ENCODE results near the gene IMMT.

The IMMT gene

GRCh38 chr2:86239326-86239725, 44.1 kb upstream of the IMMT start:
- TF ChIP-seq CTCF (IDR thresholded peaks at IDR 0.05) = no peak
- no peak for TF ChIP-seq ZFX (IDR thresholded peaks at IDR 0.05; ENCODE audit: borderline replicate concordance)
- no peak overlapping the region for H3K27ac ChIP-seq

- TF ChIP-seq CTCF (IDR thresholded peaks at IDR 0.05) (no peak), ZFX (IDR thresholded peaks at IDR 0.05; ENCODE audit: borderline replicate concordance) (no peak)
Observed at GRCh38 chr2:86238354-86238753, 43.1 kb upstream of the IMMT start.

GRCh38 chr2:86237172-86237571, 41.9 kb upstream of the IMMT start:
- no peak for TF ChIP-seq ZFX (IDR thresholded peaks at IDR 0.05; ENCODE audit: borderline replicate concordance)
- no peak for TF ChIP-seq CTCF (IDR thresholded peaks at IDR 0.05)
- H3K27ac ChIP-seq = no peak overlapping the region

More at GRCh38 chr2:86238354-86238753, 43.1 kb upstream of the IMMT start:
- H3K27ac ChIP-seq = no peak overlapping the region

GRCh38 chr2:86235196-86235980, 40.1 kb upstream of the IMMT start:
- TF ChIP-seq CTCF (IDR thresholded peaks at IDR 0.05) = no peak
- TF ChIP-seq ZFX (IDR thresholded peaks at IDR 0.05; ENCODE audit: borderline replicate concordance) = no peak
- H3K27ac ChIP-seq = no peak overlapping the region

GRCh38 chr2:86234563-86235131, 39.4 kb upstream of the IMMT start:
- H3K27ac ChIP-seq = no peak overlapping the region
- no peak for TF ChIP-seq ZFX (IDR thresholded peaks at IDR 0.05; ENCODE audit: borderline replicate concordance)
- TF ChIP-seq CTCF (IDR thresholded peaks at IDR 0.05) = no peak

- TF ChIP-seq CTCF (IDR thresholded peaks at IDR 0.05) (no peak), ZFX (IDR thresholded peaks at IDR 0.05; ENCODE audit: borderline replicate concordance) (no peak)
- H3K27ac ChIP-seq = no peak overlapping the region
Observed at GRCh38 chr2:86233436-86233835, 38.2 kb upstream of the IMMT start.

- no peak for TF ChIP-seq ZFX (IDR thresholded peaks at IDR 0.05; ENCODE audit: borderline replicate concordance)
- TF ChIP-seq CTCF (IDR thresholded peaks at IDR 0.05) = no peak
- no peak overlapping the region for H3K27ac ChIP-seq
Observed at GRCh38 chr2:86232910-86233309, 37.6 kb upstream of the IMMT start.
